Sigmoid colon (tissue), 4 donors: ENCODE results near the gene CNN2.

Experiments used
- CTCF ChIP-seq, 4 experiments: fragments of 450-650 bp in 3 of 4; fragments of 200-600 bp in 1 of 4; IDR thresholded peaks; one replicate each; pipeline ENCODE4 v1.5.1; 2016 to 2019; ENCODE audit warnings: antibody characterized with exemption in 4 of 4, mild to moderate bottlenecking in 3 of 4, moderate library complexity in 2 of 4
- EP300 ChIP-seq, 4 donors: sonication (generic); formaldehyde crosslinking; IDR thresholded peaks; one replicate each; pipeline ENCODE4 v1.6.1; 2017; ENCODE audit warnings: antibody characterized with exemption in 4 of 4
- POLR2A ChIP-seq, 2 donors: fragments of 450-650 bp; IDR thresholded peaks; one replicate each; pipeline ENCODE4 v1.6.1; 2016; ENCODE audit warnings: antibody characterized with exemption in 2 of 2, mild to moderate bottlenecking in 2 of 2, moderate library complexity in 2 of 2
- POLR2AphosphoS5 ChIP-seq, 4 donors: sonication (generic); formaldehyde crosslinking; IDR thresholded peaks; one replicate each; pipeline ENCODE4 v1.6.1; 2017; ENCODE audit warnings: antibody characterized with exemption in 4 of 4

DNA sequence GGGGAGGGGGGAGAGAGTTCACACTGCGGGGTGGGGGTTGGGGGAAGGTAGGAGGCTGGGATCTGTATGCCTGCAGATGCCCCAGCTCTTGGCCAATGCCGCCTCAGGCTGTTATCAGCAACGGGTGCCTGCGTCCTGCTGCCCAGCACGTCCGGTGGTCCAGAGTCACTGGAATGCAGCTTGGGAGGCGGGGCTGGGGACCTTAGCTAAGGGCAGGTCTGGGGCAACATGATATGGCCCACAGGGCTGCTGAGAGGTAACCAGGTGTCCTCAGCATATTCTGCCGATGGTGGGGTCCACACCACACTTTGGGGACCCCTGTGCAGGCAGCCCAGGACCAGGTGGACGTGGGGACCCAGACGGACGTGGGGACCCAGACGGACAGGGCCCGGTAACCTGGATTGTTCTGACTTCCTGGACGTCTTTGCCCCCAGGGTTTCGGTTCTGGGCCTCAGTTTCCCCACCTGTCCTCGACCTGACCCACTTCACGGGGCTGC, 39.9 kb downstream of the CNN2 start:
- TF ChIP-seq CTCF (IDR thresholded peaks at IDR 0.05) (no peak), EP300 (IDR thresholded peaks at IDR 0.05) (no peak), POLR2AphosphoS5 (IDR thresholded peaks at IDR 0.05) (no peak), POLR2A (IDR thresholded peaks at IDR 0.05) (no peak)
